ENCODE data around the gene NFIL3.

DNA sequence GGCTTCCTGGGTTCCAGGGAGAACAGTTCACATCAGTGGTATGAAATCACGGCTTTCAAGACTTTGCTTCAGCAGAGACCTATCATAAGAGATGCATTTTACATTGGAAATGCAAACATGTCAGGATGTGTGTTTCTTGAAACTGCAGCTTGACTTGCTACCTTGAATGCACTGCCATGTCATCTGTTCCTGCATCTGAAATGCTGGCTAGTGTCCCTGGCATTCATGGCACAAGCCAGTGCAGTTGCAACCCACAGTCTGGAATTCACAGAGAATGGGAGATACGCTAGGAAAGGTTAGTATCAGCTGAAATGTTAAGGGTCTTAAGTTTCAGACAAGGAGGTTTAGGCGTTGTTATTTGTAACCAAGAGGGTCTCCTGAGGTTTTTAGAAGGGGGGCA, 24.7 kb downstream of the NFIL3 start:
- TF ChIP-seq, protein P1, sequence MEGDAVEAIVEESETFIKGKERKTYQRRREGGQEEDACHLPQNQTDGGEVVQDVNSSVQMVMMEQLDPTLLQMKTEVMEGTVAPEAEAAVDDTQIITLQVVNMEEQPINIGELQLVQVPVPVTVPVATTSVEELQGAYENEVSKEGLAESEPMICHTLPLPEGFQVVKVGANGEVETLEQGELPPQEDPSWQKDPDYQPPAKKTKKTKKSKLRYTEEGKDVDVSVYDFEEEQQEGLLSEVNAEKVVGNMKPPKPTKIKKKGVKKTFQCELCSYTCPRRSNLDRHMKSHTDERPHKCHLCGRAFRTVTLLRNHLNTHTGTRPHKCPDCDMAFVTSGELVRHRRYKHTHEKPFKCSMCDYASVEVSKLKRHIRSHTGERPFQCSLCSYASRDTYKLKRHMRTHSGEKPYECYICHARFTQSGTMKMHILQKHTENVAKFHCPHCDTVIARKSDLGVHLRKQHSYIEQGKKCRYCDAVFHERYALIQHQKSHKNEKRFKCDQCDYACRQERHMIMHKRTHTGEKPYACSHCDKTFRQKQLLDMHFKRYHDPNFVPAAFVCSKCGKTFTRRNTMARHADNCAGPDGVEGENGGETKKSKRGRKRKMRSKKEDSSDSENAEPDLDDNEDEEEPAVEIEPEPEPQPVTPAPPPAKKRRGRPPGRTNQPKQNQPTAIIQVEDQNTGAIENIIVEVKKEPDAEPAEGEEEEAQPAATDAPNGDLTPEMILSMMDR (conservative IDR thresholded peaks at IDR 0.05; ENCODE audit: low read length) = no peak
- no peak for TF ChIP-seq EZH2phosphoT487 (IDR thresholded peaks at IDR 0.05; ENCODE audit: borderline replicate concordance, low read depth, low read length)
